ENCODE results near the gene SPATA6L. TPM values are rescaled to one million over a fixed set of nuclear protein-coding genes. Genes with fewer than 3 reads are reported as not detected.

SPATA6L gene
- total RNA-seq, 1 experiment from 2014 or later: 0.57 TPM

- Histone ChIP-seq H3K9ac (ENCODE audit: low read length) (no peak overlapping the region), H3K4me2 (ENCODE audit: low read length) (no peak overlapping the region), H3K9me3 (ENCODE audit: control insufficient read depth in 1 of 2, insufficient read depth in 1 of 2, low read depth in 1 of 2, low read length in 2 of 2) (no peaks in the 10 kb centered on the region), H3K36me3 (ENCODE audit: control insufficient read depth in 1 of 2, insufficient read depth in 2 of 2, low read length in 2 of 2) (peaks cover 14 to 22% of the 10 kb centered on the region in 2 experiments; a peak in 3 of 4 replicates), H4K20me1 (ENCODE audit: insufficient read depth) (no peaks in the 10 kb centered on the region), H3K27ac (ENCODE audit: low read depth, low read length) (no peak overlapping the region), H3K9me2 (ENCODE audit: insufficient read depth) (no peaks in the 10 kb centered on the region), H3K27me3 (ENCODE audit: insufficient read depth, low read length) (no peaks in the 10 kb centered on the region), H3K4me3 (replicated peaks in 1 of 2; ENCODE audit: low read depth in 1 of 2, low read length in 2 of 2) (no peak overlapping the region), H2AFZ (ENCODE audit: low read depth, low read length, poor library complexity, severe bottlenecking) (no peak overlapping the region), H3K79me2 (ENCODE audit: insufficient read depth, low read length) (peaks cover 54% of the 10 kb centered on the region), H3K4me1 (ENCODE audit: control insufficient read depth in 1 of 2, insufficient read depth in 2 of 2, low read length in 2 of 2) (peaks cover 1 to 3% of the 10 kb centered on the region in 2 experiments; a peak in 2 of 4 replicates)
- TF ChIP-seq RAD21 (IDR thresholded peaks at IDR 0.05; ENCODE audit: low read depth): no peak
- TF ChIP-seq SP1 (IDR thresholded peaks at IDR 0.05; ENCODE audit: low read depth): no peak
- TF ChIP-seq JUND (IDR thresholded peaks at IDR 0.05): no peak
- TF ChIP-seq ZBTB33 (IDR thresholded peaks at IDR 0.05; ENCODE audit: extremely low read depth, insufficient replicate concordance, low read length): no peak
- TF ChIP-seq EGR1 (IDR thresholded peaks at IDR 0.05; ENCODE audit: low read depth): no peak
- TF ChIP-seq CBX3 (IDR thresholded peaks at IDR 0.05; ENCODE audit: low read depth): no peak
- TF ChIP-seq REST (IDR thresholded peaks at IDR 0.05; ENCODE audit: low read depth): no peak
- TF ChIP-seq CEBPB (IDR thresholded peaks at IDR 0.05; ENCODE audit: low read depth): no peak
- no peak for TF ChIP-seq TCF7L2 (IDR thresholded peaks at IDR 0.05; ENCODE audit: borderline replicate concordance, extremely low read depth, insufficient read depth, insufficient read length)
- TF ChIP-seq MAX (IDR thresholded peaks at IDR 0.05): no peak
- no peak for TF ChIP-seq ELF1 (IDR thresholded peaks at IDR 0.05; ENCODE audit: borderline replicate concordance, low read depth)
- TF ChIP-seq YY1 (IDR thresholded peaks at IDR 0.05; ENCODE audit: extremely low read depth, insufficient replicate concordance, low read depth, low read length): no peak
- no peak for TF ChIP-seq CTCF (IDR thresholded peaks at IDR 0.05 in 2 of 3, conservative IDR thresholded peaks at IDR 0.05 in 1 of 3; ENCODE audit: borderline replicate concordance in 1 of 3, insufficient read depth in 1 of 3, low read depth in 2 of 3, low read length in 2 of 3)
- no peak for TF ChIP-seq EZH2phosphoT487 (IDR thresholded peaks at IDR 0.05; ENCODE audit: borderline replicate concordance)
- no peak for TF ChIP-seq EZH2 (IDR thresholded peaks at IDR 0.05)
- TF ChIP-seq FOSL1 (IDR thresholded peaks at IDR 0.05; ENCODE audit: low read depth): no peak
- no peak for TF ChIP-seq POLR2A (IDR thresholded peaks at IDR 0.05; ENCODE audit: borderline replicate concordance, extremely low read depth, insufficient read depth, insufficient read length)
- no peak for TF ChIP-seq ZNF274 (IDR thresholded peaks at IDR 0.05; ENCODE audit: low read depth, low read length)
- no peak for TF ChIP-seq ZFX (IDR thresholded peaks at IDR 0.05)
- no TSS peak for BruUV-seq (replicated peaks)
- DNase-seq (ENCODE audit: low read depth, low spot score) (no peak), ATAC-seq (no peak)
- RAD21 ChIA-PET (ENCODE audit: low non-redundant PET in 1 of 2, low total read pairs in 2 of 2, uncharacterized antibody in 2 of 2, unreplicated experiment in 2 of 2): no interaction called here
- CTCF ChIA-PET: no interaction called here
- intact Hi-C loops (cut with micrococcal nuclease): no loop called here
- POLR2A ChIA-PET: no interaction called here
These were observed 19.8 kb upstream of the SPATA6L start for GRCh38 chr9:4686112-4686511.

Data from HCT116 (cell line).